HL-60 (cell line): ENCODE measurements around the gene ASCC2.

Experiments
- DNase-seq, 2 experiments: peaks; one replicate each; pipeline ENCODE4 v3.0.0-alpha.2; 2010 to 2020; ENCODE audit warnings: low read depth in 1 of 2, low spot score in 1 of 2
- H3K27ac ChIP-seq: fragments of 250-450 bp; sonication (Bioruptor Pico); replicated peaks from 2 replicates; pipeline ENCODE4 v1.5.1; 2020; ENCODE audit warnings: mild to moderate bottlenecking, moderate library complexity
- H3K27me3 ChIP-seq: fragments of 250-450 bp; sonication (Bioruptor Pico); 2 replicates; pipeline ENCODE4 v1.5.1; 2021; ENCODE audit warnings: mild to moderate bottlenecking, moderate library complexity; ENCODE audit not compliant: insufficient read depth, poor library complexity, severe bottlenecking
- H3K4me3 ChIP-seq: replicated peaks from 2 replicates; pipeline ENCODE4 v1.5.1; 2011; ENCODE audit warnings: mild to moderate bottlenecking, control low read depth, low read length; ENCODE audit not compliant: insufficient read depth
- CTCF ChIP-seq: IDR thresholded peaks from one replicate; pipeline ENCODE4 v1.5.1; 2011; ENCODE audit warnings: low read length, control low read depth, inconsistent platforms; ENCODE audit not compliant: insufficient read depth
- GABPA ChIP-seq: IDR thresholded peaks from 2 replicates; pipeline ENCODE4 v1.6.1; 2012; ENCODE audit warnings: low read depth
- POLR2AphosphoS5 ChIP-seq: IDR thresholded peaks from 2 replicates; pipeline ENCODE4 v1.6.1; 2012; ENCODE audit warnings: low read depth
- REST ChIP-seq: IDR thresholded peaks from 2 replicates; pipeline ENCODE4 v1.6.1; 2012; ENCODE audit warnings: low read depth; ENCODE audit not compliant: insufficient replicate concordance
- SPI1 ChIP-seq: IDR thresholded peaks from 2 replicates; pipeline ENCODE4 v1.6.1; 2012; ENCODE audit warnings: low read depth, mild to moderate bottlenecking, borderline replicate concordance

Gene ASCC2

GRCh38 chr22:29750559-29751538 is 87.2 kb downstream of the ASCC2 start:
- Histone ChIP-seq H3K27ac (peak overlapping the region; percentile 88), H3K4me3 (no peak overlapping the region), H3K27me3 (no peaks in the 10 kb centered on the region)
- DNase-seq: peak; percentile 92 to 97
- TF ChIP-seq GABPA: peak; percentile 48; the same call in 1 of the 2 replicates
- TF ChIP-seq SPI1: peak; percentile 92
- TF ChIP-seq POLR2AphosphoS5: peak; percentile 82
- TF ChIP-seq REST: no peak

GRCh38 chr22:29750029-29750428 is 88.0 kb downstream of the ASCC2 start:
- TF ChIP-seq CTCF: no peak
- no peak for TF ChIP-seq GABPA
- TF ChIP-seq REST: no peak
- TF ChIP-seq SPI1: no peak
- no peak for TF ChIP-seq POLR2AphosphoS5
- H3K4me3 ChIP-seq: no peak overlapping the region
- no peak for DNase-seq
- peak overlapping the region; percentile 88 for H3K27ac ChIP-seq
- H3K27me3 ChIP-seq: no peaks in the 10 kb centered on the region

GRCh38 chr22:29748248-29748893 is 89.7 kb downstream of the ASCC2 start:
- peak in 1 of 2 experiments; percentile 23 for DNase-seq
- H3K27me3 ChIP-seq: no peaks in the 10 kb centered on the region
- H3K4me3 ChIP-seq: no peak overlapping the region
- 0 out of 2 replicates have a peak overlapping the region, but pooled peaks have one; percentile 24 for H3K27ac ChIP-seq
- no peak for TF ChIP-seq SPI1
- TF ChIP-seq REST: no peak
- TF ChIP-seq POLR2AphosphoS5: no peak
- no peak for TF ChIP-seq CTCF
- TF ChIP-seq GABPA: no peak
